ENCODE measurements around the gene CPNE5.

CPNE5 gene

GRCh38 chr6:36699348-36699747 lies 139.9 kb downstream of the CPNE5 start:
- DNase-seq, result peak in 3 of 4 experiments; percentile 53 to 59 (median 53)

- no peak for DNase-seq
Measured at GRCh38 chr6:36698871-36699271, 140.4 kb downstream of the CPNE5 start.

- no peak for DNase-seq
Measured at GRCh38 chr6:36698196-36698595, 141.0 kb downstream of the CPNE5 start.

GRCh38 chr6:36697481-36697903 lies 141.8 kb downstream of the CPNE5 start, which contains the start of gene RAB44:
TSS of gene RAB44 (plus strand) at chr6:36697826. CDS start at chr6:36704236, 6,410 bp downstream.
- DNase-seq, result peak in 3 of 4 experiments; percentile 54 to 65 (median 63)

- no peak for DNase-seq
Measured at GRCh38 chr6:36695414-36695813, 143.8 kb downstream of the CPNE5 start.

- no peak for DNase-seq
Measured at GRCh38 chr6:36694616-36695015, 144.6 kb downstream of the CPNE5 start.

- DNase-seq, result no peak
Measured at GRCh38 chr6:36692861-36693702, 146.2 kb downstream of the CPNE5 start.

GRCh38 chr6:36692220-36692619 lies 147.0 kb downstream of the CPNE5 start:
- peak; percentile 78 to 85 (median 84) for DNase-seq

- DNase-seq, result no peak
Measured at GRCh38 chr6:36691612-36692011, 147.6 kb downstream of the CPNE5 start.

- DNase-seq, result no peak
Measured at GRCh38 chr6:36691011-36691410, 148.2 kb downstream of the CPNE5 start.
